Measurements from ENCODE around the gene CARM1.
A peak's percentile ranks its signal among the peaks of the same experiment; 100 is the strongest.

Gene CARM1

GRCh38 chr19:10963865-10964264, 92.5 kb downstream of the CARM1 start:
- no peak for DNase-seq
- Histone ChIP-seq H3K36me3 (peaks cover 18% of the 10 kb centered on the region), H3K27me3 (no peaks in the 10 kb centered on the region), H3K4me3 (ENCODE audit: low read depth, low read length) (no peak overlapping the region), H3K9me3 (no peaks in the 10 kb centered on the region; the same call in 1 of the 2 replicates), H3K4me1 (no peaks in the 10 kb centered on the region; the same call in 1 of the 2 replicates)
- TF ChIP-seq CTCF (IDR thresholded peaks at IDR 0.05; ENCODE audit: low read depth, low read length) = no peak

- no peaks in the 10 kb centered on the region; the same call in 1 of the 2 replicates for H3K4me1 ChIP-seq
- no peak for DNase-seq
- peaks cover 23% of the 10 kb centered on the region for H3K36me3 ChIP-seq
- TF ChIP-seq CTCF (IDR thresholded peaks at IDR 0.05; ENCODE audit: low read depth, low read length) = peak; percentile 30
- no peaks in the 10 kb centered on the region for H3K27me3 ChIP-seq
- H3K4me3 ChIP-seq (ENCODE audit: low read depth, low read length) = no peak overlapping the region
- H3K9me3 ChIP-seq = no peaks in the 10 kb centered on the region; the same call in 1 of the 2 replicates
Measured at GRCh38 chr19:10964903-10965302, 93.5 kb downstream of the CARM1 start.

GRCh38 chr19:10965398-10965797, 94.0 kb downstream of the CARM1 start:
- Histone ChIP-seq H3K4me3 (ENCODE audit: low read depth, low read length) (no peak overlapping the region), H3K4me1 (no peaks in the 10 kb centered on the region; the same call in 1 of the 2 replicates), H3K9me3 (no peaks in the 10 kb centered on the region; the same call in 1 of the 2 replicates), H3K27me3 (no peaks in the 10 kb centered on the region), H3K36me3 (peaks cover 23% of the 10 kb centered on the region)
- no peak for DNase-seq
- no peak for TF ChIP-seq CTCF (IDR thresholded peaks at IDR 0.05; ENCODE audit: low read depth, low read length)

- peaks cover 23% of the 10 kb centered on the region for H3K36me3 ChIP-seq
- no peak for TF ChIP-seq CTCF (IDR thresholded peaks at IDR 0.05; ENCODE audit: low read depth, low read length)
- H3K27me3 ChIP-seq = no peaks in the 10 kb centered on the region
- no peak overlapping the region for H3K4me3 ChIP-seq (ENCODE audit: low read depth, low read length)
- DNase-seq = no peak
- H3K4me1 ChIP-seq = no peaks in the 10 kb centered on the region; the same call in 1 of the 2 replicates
- H3K9me3 ChIP-seq = no peaks in the 10 kb centered on the region; the same call in 1 of the 2 replicates
Measured at GRCh38 chr19:10966809-10967208, 95.5 kb downstream of the CARM1 start.

GRCh38 chr19:10968527-10969135, 97.3 kb downstream of the CARM1 start:
- Histone ChIP-seq H3K4me1 (no peaks in the 10 kb centered on the region; the same call in 1 of the 2 replicates), H3K36me3 (peaks cover 21% of the 10 kb centered on the region), H3K9me3 (no peaks in the 10 kb centered on the region), H3K27me3 (no peaks in the 10 kb centered on the region), H3K4me3 (ENCODE audit: low read depth, low read length) (no peak overlapping the region)
- DNase-seq = no peak
- no peak for TF ChIP-seq CTCF (IDR thresholded peaks at IDR 0.05; ENCODE audit: low read depth, low read length)

- Histone ChIP-seq H3K27me3 (no peaks in the 10 kb centered on the region), H3K36me3 (peaks cover 10% of the 10 kb centered on the region), H3K4me1 (no peaks in the 10 kb centered on the region; the same call in 1 of the 2 replicates), H3K9me3 (no peaks in the 10 kb centered on the region), H3K4me3 (ENCODE audit: low read depth, low read length) (no peak overlapping the region)
- TF ChIP-seq CTCF (IDR thresholded peaks at IDR 0.05; ENCODE audit: low read depth, low read length) = no peak
- no peak for DNase-seq
Measured at GRCh38 chr19:10971107-10971726, 99.9 kb downstream of the CARM1 start.

Measured in BE2C (cell line).